NCI-H748 treated with DMSO at 0.1 percent for 48 hours (cell line): ENCODE data around the gene TSNAXIP1.

ENCODE experiments used
- DNase-seq: peaks from one replicate; lab custom pipeline; 2025; lab: John Stamatoyannopoulos, UW

The TSNAXIP1 gene

GRCh38 chr16:67806428-67807147, at the start of gene TSNAXIP1, which contains the start of gene RANBP10:
TSS of gene TSNAXIP1 (plus strand) at chr16:67806889. CDS start at chr16:67807150, 261 bp downstream.
TSS of gene RANBP10 (minus strand) at chr16:67806560. CDS start at chr16:67806536, 24 bp downstream.
- peak; percentile 93 for DNase-seq

GRCh38 chr16:67758006-67758405, 48.7 kb upstream of the TSNAXIP1 start:
- DNase-seq: no peak

- DNase-seq: no peak
Observed at GRCh38 chr16:67758966-67759365, 47.7 kb upstream of the TSNAXIP1 start.

GRCh38 chr16:67760206-67760955, 46.3 kb upstream of the TSNAXIP1 start:
- no peak for DNase-seq

- DNase-seq: no peak
Observed at GRCh38 chr16:67760956-67761230, 45.8 kb upstream of the TSNAXIP1 start.

GRCh38 chr16:67761924-67762323, 44.8 kb upstream of the TSNAXIP1 start:
- no peak for DNase-seq

- no peak for DNase-seq
Observed at GRCh38 chr16:67762385-67762784, 44.3 kb upstream of the TSNAXIP1 start.

GRCh38 chr16:67763066-67763465, 43.6 kb upstream of the TSNAXIP1 start:
- no peak for DNase-seq

- DNase-seq: no peak
Observed at GRCh38 chr16:67764158-67764667, 42.5 kb upstream of the TSNAXIP1 start.

- no peak for DNase-seq
Observed at GRCh38 chr16:67766291-67766690, 40.4 kb upstream of the TSNAXIP1 start.

- DNase-seq: no peak
Observed at GRCh38 chr16:67767953-67768352, 38.7 kb upstream of the TSNAXIP1 start.

- no peak for DNase-seq
Observed at GRCh38 chr16:67770346-67770991, 36.2 kb upstream of the TSNAXIP1 start.

GRCh38 chr16:67773099-67773498, 33.6 kb upstream of the TSNAXIP1 start:
- no peak for DNase-seq

- DNase-seq: no peak
Observed at GRCh38 chr16:67773569-67774456, 32.9 kb upstream of the TSNAXIP1 start.

- no peak for DNase-seq
Observed at GRCh38 chr16:67774457-67774853, 32.2 kb upstream of the TSNAXIP1 start.

GRCh38 chr16:67775273-67775672, 31.4 kb upstream of the TSNAXIP1 start:
- no peak for DNase-seq

GRCh38 chr16:67779256-67780014, 27.3 kb upstream of the TSNAXIP1 start:
- DNase-seq: no peak

GRCh38 chr16:67780847-67781564, 25.7 kb upstream of the TSNAXIP1 start:
- DNase-seq: no peak

- DNase-seq: no peak
Observed at GRCh38 chr16:67781565-67781921, 25.1 kb upstream of the TSNAXIP1 start.

- no peak for DNase-seq
Observed at GRCh38 chr16:67782567-67783352, 23.9 kb upstream of the TSNAXIP1 start.
